Activated T-helper 17 cell treated with anti-CD3 and anti-CD28 coated beads, Interleukin-2, amount 50 U/mL, for 72 hours (primary cell): ENCODE results near the gene DGKI. TPM values are rescaled to one million over a fixed set of nuclear protein-coding genes. Genes with fewer than 3 reads are reported as not detected.

Experiments
- total RNA-seq, 2 donors: library from RNA; stranded (reverse); gene quantifications; one replicate each; pipeline ENCODE4 v1.2.3, GENCODE V29; 2022

DGKI gene
- total RNA-seq, 2 donors from 2014 or later: 2.0 to 9.2 TPM

Other genes with a start within 250 kb of the DGKI start
- 10 to 100 TPM; 26.0 to 38.4 TPM for gene CREB3L2, start 155.1 kb upstream of the DGKI start, total RNA-seq
- gene AKR1D1, start 229.5 kb upstream of the DGKI start, total RNA-seq: not detected